Glomerular visceral epithelial cell (primary cell): ENCODE measurements around the gene CSNK1D.
A peak's percentile ranks its signal among the peaks of the same experiment; 100 is the strongest.

Experiments used
- DNase-seq: peaks from one replicate; pipeline ENCODE4 v3.0.0-alpha.2; 2016; ENCODE audit errors: extremely low spot score

The CSNK1D gene

DNA sequence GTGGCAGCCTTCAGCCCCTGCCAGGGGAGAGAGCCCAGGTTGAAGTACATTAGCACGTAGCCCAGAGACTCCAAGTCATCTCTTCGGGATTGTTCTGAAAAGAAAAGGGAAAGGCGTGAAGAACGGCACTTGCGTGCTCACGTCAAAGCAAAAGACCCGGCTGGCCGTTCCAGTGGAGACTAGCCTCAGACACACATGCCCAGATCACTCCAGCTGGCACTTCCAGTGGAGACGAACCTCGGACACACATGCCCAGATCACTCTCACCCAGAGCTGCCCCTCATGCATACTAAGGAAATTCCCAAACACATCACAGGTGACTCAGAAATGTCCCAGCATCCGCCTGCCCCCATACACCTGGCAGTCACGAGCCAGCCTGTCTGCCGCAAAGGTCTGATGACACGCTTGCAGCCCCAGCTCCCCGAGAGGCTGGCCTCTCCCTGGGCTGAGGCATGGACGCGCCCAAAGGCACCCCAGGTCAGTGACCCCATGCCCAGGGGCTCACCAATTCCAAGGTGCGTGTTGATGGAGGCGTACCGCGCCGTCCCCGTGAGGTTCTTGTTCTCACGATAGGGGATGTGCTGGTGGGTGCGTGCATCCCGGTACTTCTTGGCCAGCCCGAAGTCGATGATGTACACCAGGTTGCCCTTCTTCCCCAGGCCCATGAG lies 20.9 kb downstream of the CSNK1D start:
- no peak for DNase-seq

DNA sequence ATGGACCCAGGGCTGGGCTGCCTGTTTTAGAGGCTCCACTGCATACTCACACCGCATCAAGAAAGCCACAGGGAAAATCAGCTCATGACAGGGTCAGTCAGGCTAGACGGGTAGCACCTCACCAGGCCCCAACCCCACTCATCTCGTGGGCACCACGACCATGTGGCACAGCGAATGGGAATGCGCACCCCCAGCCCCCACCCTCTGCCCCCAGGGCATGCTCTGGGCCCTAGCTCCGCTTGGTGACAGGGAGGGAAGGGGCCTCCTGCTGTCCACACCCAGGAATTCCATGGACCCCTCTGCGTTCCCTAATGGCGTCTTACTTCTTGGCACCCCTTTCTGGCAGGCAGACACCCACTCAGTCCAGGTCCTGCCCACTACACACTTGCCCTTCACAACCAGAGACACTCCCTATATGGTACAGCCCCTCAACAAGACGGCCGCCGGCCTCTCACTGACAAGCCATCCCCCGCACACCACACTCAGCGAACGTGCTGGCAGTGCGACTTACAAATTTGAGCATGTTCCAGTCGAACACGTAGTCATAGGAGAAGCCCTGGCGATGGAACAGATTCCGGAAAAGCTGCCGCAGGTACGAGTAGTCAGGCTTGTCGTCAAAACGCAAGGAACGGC lies 22.5 kb downstream of the CSNK1D start:
- DNase-seq, result no peak

DNA sequence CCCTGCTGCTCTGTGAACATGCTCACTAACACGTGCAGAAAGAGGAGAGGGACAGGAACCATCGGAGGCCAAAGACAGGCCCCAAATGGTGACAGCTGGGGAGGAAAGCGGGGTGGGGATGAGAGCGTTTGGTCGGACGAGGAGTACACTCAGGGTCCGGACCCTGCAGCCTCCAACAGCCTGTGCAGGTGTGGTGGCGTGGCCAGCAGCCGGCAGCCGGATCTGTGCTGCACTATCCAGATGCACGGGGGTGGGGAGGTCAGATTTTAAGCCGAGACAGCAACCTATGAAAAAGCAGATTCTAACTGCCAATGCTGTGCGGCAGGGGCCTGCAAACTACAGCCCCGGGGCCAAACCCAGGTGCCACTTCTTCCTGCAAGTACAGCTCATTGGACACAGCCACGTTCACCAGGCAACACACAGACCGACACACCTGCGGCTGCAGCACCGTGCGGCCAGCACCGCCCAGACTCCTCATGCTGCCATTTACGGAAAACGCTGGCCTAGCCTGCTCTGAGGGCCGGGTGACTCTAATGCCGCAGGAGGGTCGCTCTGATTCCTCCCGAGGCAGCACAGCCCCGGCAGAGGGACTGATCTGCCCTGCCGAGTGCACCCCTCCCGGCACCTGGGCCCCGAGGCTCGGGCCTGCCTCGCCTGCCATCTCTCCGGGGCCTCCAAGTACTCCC lies 23.5 kb downstream of the CSNK1D start:
- no peak for DNase-seq

DNA sequence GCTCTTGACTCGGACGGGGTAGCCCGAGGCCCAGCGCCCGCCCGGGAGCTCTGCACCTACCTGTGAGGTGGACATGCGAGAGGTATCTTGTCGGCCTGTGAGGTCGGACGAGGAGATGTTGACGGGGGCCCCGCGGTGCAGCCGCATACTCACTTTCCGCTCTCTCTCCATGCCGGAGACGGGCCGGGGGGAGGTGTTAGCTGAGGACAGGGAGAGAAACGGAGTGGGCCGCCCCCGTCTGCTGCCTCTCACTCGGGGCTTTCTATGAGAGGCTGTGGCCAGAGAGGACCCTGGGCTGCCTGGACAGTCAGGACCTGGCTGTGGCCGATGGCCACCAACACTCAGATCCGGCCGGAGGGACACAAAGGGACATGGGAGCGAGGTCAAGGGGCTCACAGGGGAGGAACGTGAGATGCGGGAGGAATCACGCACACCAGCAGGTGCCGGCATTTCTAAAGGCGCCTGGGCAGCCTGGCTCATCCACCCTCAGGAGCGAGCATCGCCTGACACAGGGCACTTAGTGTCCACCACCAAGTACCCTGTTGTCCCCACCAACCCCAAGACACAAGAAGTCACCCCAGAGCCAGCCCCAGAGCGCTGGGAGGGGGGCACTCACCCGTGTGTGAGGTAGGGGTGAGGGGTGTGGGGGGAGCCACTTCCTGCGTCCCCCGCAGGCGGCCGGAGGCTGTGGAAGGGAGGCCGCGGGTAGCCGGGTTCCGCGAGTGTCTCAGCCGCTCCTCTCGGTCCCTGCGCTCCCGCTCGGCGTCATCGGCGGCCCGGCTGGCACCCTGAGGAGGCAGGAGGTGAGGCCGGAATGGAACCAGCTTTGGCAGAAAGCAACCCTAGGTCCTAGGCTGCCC lies 24.5 kb downstream of the CSNK1D start:
- no peak for DNase-seq

DNA sequence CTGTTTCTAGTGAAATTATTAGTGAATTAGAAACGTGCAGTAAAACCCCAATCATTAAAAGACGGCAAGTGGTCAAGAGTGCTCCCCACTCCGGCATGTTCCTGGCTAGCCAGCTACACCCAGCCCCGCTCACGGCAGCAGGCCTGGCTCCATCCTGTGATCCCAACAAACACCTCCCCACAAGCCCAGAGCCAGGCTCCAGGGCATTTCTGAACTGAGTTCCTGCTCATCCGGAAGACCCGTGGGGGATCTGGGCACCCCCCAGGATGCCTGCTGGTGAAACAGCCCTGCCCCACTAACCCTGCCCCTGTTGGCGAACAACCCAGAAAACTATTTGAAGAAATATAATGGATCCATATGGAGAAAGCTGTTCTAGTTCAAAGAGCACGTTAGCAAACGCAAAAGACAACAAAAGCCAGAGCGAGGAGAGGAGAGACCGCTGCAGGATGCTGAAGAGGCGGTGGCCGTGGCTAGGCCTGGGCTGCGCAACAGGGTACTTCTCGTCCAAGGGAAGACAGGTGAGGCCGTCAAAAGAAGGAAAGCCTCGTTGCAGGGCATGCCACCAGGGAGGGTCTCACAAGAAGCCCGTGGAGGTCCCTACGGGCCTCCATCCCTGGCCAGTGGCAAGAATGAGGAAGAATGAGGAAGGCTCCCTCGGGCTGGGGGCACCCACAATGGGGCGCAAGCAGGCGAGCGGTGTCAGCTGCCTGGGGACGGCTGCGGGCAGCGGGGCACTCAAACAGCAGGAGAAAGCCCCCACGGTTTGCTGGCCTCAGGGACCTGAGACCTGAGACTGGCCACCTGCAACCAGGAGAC lies 25.4 kb downstream of the CSNK1D start:
- DNase-seq, result no peak

DNA sequence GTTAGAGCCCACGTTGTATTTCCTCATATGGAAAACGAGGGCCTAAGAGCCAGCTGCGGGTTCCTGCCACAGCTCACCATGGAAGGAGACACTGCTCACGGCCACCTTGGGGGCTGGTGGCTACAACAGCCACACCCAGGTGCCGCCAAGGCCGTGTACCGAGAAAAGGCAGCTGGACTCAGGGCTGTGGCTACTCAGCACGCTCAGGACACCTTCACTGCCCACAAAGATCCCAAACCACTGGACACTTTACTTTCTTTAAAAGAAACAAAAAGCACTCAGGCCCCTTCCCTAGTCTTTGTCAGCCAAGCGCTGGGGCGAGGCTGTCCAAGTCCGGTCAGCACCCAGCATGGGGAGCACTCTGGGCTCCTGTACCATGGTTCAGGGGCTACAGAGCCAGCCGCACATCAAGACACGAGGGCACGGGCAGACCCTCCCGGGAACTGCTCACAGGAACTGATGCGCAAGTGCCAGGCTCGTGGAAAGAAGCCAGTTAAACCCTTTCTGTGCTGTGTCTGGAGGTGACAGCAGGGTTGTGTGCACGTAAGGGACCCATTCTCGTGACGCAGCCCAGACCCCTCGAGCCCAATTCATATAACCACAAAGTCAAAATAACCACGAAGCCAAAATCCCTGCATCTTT lies 26.2 kb downstream of the CSNK1D start:
- DNase-seq, result no peak

DNA sequence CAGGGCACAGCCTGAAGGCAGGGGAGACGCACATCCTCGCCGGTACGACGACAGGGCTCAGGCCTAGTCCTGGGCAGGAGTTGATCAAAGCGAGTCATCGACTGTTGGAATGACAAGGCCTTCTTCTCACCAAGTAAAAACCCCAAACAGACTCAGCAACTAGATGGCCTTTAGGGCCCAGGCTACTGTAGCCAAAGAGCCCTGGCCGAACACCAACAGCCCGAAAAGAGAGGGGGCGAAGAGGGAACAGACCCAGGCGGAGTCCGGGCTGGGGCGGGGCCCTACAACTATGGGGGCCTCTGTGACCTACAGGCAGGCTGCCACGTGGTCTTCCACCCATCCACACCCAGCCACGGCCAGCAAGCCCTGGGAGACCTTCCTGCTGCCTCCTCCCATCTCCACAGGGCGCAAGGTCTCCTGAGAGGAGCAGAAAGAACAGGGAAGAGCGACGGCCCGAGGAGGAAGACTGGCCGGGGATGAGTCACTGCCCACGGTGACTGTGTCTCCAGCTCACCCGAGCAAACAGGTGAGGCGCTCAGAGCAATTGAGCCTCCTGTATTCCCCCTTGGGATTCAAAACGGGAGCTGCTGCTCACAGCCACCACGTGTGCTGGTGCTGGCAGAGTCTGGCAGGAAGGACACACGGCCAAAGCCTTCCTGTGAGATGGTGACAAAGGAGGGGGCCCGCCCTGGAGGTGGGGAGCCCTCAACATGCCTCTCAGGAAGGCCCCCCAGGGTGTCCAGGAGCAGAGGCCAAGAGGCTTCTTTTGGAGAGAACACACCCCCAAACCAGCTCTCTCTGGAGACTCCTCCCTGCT lies 26.9 kb downstream of the CSNK1D start:
- DNase-seq, result peak; percentile 91

DNA sequence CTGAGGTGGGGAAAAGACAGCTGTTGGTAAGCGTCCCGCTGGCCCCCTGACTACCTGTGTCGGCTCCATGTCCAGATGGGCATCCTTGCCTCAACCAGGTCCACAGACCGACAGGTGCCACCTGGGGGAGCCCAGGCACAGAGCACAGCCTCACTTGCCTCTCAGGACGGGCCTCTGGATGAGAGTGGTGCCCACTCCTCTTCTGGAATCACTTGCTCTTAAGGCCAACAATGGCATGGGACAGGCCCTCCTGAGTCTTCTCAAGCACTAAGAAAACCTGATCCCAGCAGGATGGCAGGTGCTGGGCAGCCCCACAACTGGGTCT lies 27.5 kb downstream of the CSNK1D start:
- no peak for DNase-seq

DNA sequence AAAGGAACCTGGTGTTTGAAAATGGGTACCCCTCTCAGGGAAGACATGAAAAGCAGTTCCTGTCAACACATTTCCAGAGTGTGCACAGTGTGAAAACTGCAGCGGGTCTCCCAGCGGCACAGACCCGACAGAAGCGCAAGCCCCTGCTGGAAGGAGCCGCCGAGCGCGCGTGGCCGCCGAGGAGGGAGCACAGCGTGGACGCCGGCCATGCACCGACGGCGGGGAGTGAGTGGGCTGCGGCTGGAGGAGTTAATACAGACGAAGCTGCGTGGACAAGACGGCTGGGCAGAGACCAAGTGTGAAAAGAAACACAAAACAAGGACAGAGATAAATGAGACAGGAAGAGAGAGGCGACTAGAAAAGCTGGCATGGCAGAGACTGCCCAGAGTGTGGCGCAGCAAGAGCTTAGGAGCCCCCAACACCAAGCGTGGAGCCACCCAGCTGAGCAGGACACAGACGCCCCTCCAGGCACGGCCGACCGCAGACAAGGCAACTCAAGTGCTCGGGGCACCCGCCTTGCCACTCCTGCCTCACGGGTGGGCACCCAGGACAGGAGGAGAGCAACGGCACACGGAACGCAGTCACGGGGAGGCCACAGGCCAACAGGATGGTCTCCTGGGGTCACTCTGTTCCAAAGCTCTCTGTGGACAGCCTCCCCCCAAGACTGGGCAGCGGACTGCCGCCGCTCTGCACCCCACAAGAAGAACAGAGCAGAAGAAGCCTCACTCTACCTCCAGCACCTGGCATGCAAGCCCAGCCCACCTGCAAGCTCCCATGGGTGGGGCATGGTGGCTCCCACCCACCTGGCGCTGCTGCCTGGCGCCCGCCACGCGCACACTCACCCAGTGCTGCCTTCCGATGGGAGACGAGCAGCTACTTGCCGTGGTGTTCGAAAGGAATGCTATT lies 28.1 kb downstream of the CSNK1D start:
- no peak for DNase-seq

DNA sequence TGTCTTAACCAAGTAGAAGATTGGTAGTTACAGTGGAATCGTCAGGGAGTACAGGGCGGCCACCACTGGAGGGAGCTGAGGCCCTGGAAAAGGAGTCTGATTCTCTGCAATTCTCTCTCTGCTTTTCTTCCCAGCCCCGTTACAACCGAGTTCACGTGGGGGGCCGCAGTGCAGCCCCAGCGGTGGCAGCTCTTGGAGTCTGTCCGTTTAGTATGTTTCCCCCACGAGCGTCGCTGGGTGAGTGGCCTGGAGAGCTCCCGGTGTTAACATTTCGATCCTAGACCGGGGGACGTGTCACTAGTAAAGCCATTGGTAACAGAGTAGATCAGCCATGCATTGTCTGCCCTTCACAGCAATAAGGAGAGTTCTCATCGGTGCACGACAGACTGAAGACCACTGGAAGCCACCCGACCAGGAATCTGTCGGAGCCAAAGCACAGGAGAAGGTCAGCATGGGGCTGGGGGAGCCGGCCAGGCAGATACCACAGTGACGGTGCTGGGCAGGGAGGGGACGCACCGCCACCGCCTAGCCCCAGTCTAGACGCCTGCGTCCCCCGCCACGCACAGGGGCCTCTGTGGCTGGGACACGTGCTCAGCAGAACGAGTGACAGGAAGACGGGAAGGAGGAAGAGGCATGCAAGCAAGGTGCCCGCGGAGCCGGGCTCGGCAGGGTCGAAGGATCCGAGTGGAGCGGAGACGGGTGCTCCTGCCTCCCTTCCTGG lies 28.9 kb downstream of the CSNK1D start:
- no peak for DNase-seq

DNA sequence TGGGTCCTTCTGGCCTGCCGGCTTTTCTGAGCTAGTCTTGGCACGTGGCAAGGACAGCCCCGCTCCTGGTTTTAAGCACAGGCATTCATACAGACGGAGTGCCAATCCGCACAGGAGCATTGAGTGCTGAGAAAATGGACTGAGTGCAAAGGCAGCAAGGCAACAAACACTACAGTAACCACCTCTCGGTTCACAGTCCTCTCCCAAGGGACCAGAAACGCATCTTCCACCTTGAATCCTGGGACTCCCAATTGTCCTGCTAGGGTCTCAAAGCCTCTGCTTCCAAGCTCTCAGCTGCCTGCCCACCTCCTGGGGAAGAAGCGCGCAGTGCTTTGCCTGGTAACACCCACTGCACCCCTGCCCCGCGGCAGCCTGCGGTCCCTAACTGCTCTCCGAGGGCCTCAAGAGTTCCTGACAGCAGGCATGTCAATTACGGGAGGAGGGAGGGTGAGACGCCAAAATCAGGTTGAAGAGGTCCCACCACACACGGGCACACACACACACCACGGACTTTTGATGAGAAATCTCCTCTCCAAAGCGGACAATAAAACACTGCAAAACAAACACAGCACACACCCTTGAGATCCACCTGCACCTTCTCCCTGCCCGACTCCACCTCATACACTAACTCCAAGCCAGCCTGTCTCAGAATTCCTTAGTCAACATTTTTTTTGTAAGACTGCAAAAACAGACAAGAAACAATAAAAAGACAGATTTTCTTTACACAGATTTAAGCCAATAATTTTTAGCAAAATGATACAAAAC lies 29.7 kb downstream of the CSNK1D start:
- no peak for DNase-seq

DNA sequence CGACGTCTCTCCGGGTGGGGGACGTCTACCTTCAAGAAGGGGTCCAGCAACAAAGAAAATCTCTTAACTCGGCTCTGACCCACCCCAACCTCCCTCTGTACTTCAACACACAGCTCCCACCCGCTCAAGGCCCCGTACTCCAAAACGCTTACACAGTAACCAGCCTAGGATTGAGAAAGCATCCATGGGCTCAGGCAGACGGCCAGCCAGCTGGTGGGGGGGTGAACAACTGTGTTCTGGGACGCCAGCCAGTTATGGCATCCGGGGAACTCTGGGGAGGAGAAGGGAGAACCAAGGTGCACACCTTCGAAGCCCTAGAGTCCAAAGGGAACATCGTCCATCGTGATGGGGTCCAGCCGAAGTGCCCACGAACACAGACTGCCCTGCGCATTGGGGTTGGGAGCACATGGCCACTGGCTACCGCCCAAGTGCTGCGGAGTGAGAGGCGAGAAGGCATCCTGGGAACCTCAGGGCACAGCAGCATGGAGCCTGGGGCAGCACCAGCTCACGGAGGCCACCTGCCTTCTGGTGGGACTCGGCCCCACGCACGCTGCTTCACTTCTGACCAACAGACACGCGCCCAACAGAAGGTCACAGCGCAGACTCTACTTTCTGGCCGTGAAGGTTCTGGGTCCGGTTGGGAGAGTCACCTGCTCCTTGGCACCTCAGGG lies 30.4 kb downstream of the CSNK1D start:
- DNase-seq, result peak; percentile 74

DNA sequence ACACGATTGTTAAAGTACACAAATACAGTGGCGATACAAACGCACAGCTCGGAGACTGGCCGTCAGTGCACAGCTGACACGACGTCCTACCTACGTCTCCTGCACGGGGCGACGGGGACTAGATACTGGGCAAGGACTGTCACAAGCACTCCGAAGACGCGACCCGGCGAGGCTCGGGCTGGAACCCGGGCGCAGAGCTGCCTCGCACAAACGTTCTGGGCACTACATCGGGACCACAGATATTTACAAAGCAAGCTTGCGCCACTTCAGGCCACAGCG lies 30.9 kb downstream of the CSNK1D start:
- DNase-seq, result no peak

DNA sequence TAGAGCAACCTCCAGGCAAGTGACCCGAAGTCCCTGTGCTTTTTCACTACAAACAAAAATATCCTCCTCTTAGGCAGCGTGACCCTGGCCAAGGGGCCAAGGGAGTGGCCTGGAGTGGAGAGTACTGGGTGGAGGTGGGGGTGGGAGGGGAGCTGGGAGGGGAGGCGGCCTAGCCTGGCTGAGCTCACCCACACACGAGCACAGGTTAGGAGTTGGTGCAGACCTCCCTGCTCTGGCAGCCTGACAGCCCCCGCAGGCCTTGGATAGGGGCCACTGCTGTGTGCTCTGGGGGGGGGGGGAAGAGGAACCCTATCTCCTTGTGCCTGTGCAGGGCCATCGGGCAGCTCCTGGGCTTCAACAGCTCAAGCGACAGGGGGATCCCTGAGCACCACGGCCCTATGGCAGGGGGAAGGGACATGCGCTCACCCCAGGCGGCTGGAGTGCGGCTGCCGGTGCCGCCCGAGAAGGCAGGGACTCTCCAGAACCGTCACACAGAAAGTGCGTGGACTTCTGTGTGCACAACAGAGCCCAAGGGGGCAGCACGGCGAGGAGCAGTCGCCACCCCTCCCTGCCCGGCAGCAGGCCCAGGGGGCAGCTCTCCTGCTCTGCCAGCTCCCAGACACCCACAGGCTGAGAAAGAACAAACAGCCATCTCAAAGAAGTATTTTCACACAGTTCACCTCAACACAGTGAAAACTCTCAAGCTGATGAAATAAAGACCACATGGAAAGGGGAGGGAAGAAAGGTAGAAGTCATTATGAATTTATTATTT lies 31.4 kb downstream of the CSNK1D start:
- no peak for DNase-seq

DNA sequence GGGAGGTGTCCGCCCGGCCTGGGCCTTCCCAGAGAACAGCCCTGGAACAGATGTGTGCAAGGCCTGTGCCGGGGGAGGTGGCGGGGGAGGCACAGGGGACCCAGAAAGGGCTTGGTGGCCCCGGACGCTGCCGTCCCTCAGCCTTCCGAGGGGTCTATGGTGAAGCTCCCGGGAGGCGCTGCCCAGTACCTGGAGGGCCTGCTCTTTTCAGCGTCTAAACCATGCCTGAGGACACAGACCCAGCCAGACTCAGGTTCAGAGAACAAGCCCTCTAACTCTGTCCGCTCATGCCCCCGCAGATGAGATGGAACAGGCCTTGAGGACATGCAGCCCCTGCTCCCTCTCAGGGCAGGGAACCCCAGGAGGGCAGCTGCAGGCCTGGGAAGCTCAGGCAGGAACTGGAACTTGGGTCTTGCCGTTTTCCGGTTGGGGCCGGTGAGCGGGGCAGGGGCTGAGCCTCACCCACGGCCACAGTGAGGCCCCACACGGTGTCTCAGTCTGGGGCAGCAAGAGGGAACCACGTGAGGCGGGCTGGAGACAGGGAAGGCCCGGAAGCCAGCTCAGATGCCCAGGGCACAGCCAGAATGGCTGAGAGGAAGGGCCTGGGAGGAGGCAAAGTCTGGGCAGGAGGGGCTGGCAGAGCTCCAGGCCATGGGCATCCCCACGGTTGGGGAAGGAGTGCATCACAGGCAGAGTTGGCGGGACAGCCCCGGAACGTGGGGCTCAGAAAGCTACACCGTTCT lies 32.1 kb downstream of the CSNK1D start:
- DNase-seq, result peak; percentile 97
